ENCODE measurements around the gene LRP11. TPM values are rescaled to one million over a fixed set of nuclear protein-coding genes. Genes with fewer than 3 reads are reported as not detected.
"Not testable (repeated sequence)": the region's sequence is repeated elsewhere in the genome, so short reads cannot be mapped to it uniquely, and the experiment has no call there.

The LRP11 gene
- 20.0 and 74.1 TPM in 2 replicates for total RNA-seq (ENCODE audit: low replicate concordance)

- TF ChIP-seq CTCF (IDR thresholded peaks at IDR 0.05; ENCODE audit: insufficient read depth, low read length) = no peak
- peak within 1 kb of the TSS; percentile 73 for H3K4me3 ChIP-seq (ENCODE audit: low read depth, low read length)
- peak; percentile 66 for DNase-seq (ENCODE audit: low read depth)
Observed at GRCh38 chr6:149863698-149864577, at the start of gene LRP11. LRP11 (minus strand) TSS chr6:149864359; CDS start chr6:149864020, 339 bp downstream.

- no peak for TF ChIP-seq CTCF (IDR thresholded peaks at IDR 0.05; ENCODE audit: insufficient read depth, low read length)
- H3K4me3 ChIP-seq (ENCODE audit: low read depth, low read length) = no peak overlapping the region
- no peak for DNase-seq (ENCODE audit: low read depth)
Observed at GRCh38 chr6:149913540-149914240, 49.5 kb upstream of the LRP11 start.

GRCh38 chr6:149913085-149913484 is 48.9 kb upstream of the LRP11 start:
- no peak for DNase-seq (ENCODE audit: low read depth)
- no peak for TF ChIP-seq CTCF (IDR thresholded peaks at IDR 0.05; ENCODE audit: insufficient read depth, low read length)

GRCh38 chr6:149912680-149913079 is 48.5 kb upstream of the LRP11 start:
- DNase-seq (ENCODE audit: low read depth); H3K4me3 ChIP-seq (ENCODE audit: low read depth, low read length): not testable (repeated sequence)

More at GRCh38 chr6:149913085-149913484, 48.9 kb upstream of the LRP11 start:
- H3K4me3 ChIP-seq (ENCODE audit: low read depth, low read length) = no peak overlapping the region

GRCh38 chr6:149910721-149911151 is 46.6 kb upstream of the LRP11 start:
- H3K4me3 ChIP-seq (ENCODE audit: low read depth, low read length) = no peak overlapping the region
- no peak for TF ChIP-seq CTCF (IDR thresholded peaks at IDR 0.05; ENCODE audit: insufficient read depth, low read length)
- no peak for DNase-seq (ENCODE audit: low read depth)

- H3K4me3 ChIP-seq (ENCODE audit: low read depth, low read length) = no peak overlapping the region
- no peak for TF ChIP-seq CTCF (IDR thresholded peaks at IDR 0.05; ENCODE audit: insufficient read depth, low read length)
- no peak for DNase-seq (ENCODE audit: low read depth)
Observed at GRCh38 chr6:149909701-149910470, 45.7 kb upstream of the LRP11 start.

- not testable (repeated sequence) for H3K4me3 ChIP-seq (ENCODE audit: low read depth, low read length); DNase-seq (ENCODE audit: low read depth)
Observed at GRCh38 chr6:149908480-149908879, 44.3 kb upstream of the LRP11 start.

All from fibroblast of the aortic adventitia (primary cell).